ENCODE data around the gene SLC28A1. TPM values are rescaled to one million over a fixed set of nuclear protein-coding genes. Genes with fewer than 3 reads are reported as not detected.
"Not testable (repeated sequence)": the region's sequence is repeated elsewhere in the genome, so short reads cannot be mapped to it uniquely, and the experiment has no call there.

Gene SLC28A1
- total RNA-seq, 1 experiment from 2014 or later, result 1.1 TPM

- Histone ChIP-seq H3K79me2 (ENCODE audit: low read length) (peaks cover 66% of the 10 kb centered on the region), H3K4me2 (ENCODE audit: low read length) (peak overlapping the region; percentile 81), H3K27me3 (ENCODE audit: low read length) (no peaks in the 10 kb centered on the region), H3K9me3 (ENCODE audit: low read length) (no peaks in the 10 kb centered on the region), H3K27ac (ENCODE audit: low read length) (peak overlapping the region; percentile 87; the same call in 1 of the 2 replicates), H3F3A (ENCODE audit: low read length, unreplicated experiment) (no peaks in the 10 kb centered on the region), H3K4me1 (ENCODE audit: insufficient read depth, low read length) (peaks cover 26% of the 10 kb centered on the region), H3K4me3 (ENCODE audit: low read length) (peak overlapping the region; percentile 92), H2AFZ (ENCODE audit: low read length) (no peak overlapping the region), H3K36me3 (ENCODE audit: low read depth, low read length) (no peaks in the 10 kb centered on the region), H3K9me2 (replicated peaks; ENCODE audit: low read length) (no peaks in the 10 kb centered on the region), H4K20me1 (ENCODE audit: low read length) (peaks cover 36% of the 10 kb centered on the region), H3K9ac (ENCODE audit: low read length) (peak overlapping the region; percentile 87)
- no peak for ATAC-seq
- POLR2A ChIA-PET (ENCODE audit: unreplicated experiment), result no interaction called here
- CTCF ChIA-PET, result no interaction called here
- no peak for DNase-seq
- no TSS peak for BruUV-seq (replicated peaks)
- TF ChIP-seq EZH2 (IDR thresholded peaks at IDR 0.05; ENCODE audit: low read length, unreplicated experiment) (no peak), CTCF (conservative IDR thresholded peaks at IDR 0.05; ENCODE audit: low read depth, low read length) (no peak), EZH2phosphoT487 (IDR thresholded peaks at IDR 0.05; ENCODE audit: borderline replicate concordance, low read length) (no peak)
- intact Hi-C loops (cut with micrococcal nuclease), result loop anchor here (1.0 kb wide), 1 partner anchor 61 kb away; no protein-coding TSS in a partner anchor
Observed at GRCh38 chr15:84983294-84983693, 98.8 kb downstream of the SLC28A1 start.

- BruUV-seq (replicated peaks), result no TSS peak
- Histone ChIP-seq H3K79me2 (ENCODE audit: low read length) (peaks cover 70% of the 10 kb centered on the region), H3K4me1 (ENCODE audit: insufficient read depth, low read length) (peaks cover 26% of the 10 kb centered on the region), H3K4me3 (ENCODE audit: low read length) (peak overlapping the region; percentile 92), H3K9ac (ENCODE audit: low read length) (peak overlapping the region; percentile 87), H3K9me2 (replicated peaks; ENCODE audit: low read length) (no peaks in the 10 kb centered on the region), H4K20me1 (ENCODE audit: low read length) (peaks cover 39% of the 10 kb centered on the region), H3K27ac (ENCODE audit: low read length) (no peak overlapping the region), H3K36me3 (ENCODE audit: low read depth, low read length) (no peaks in the 10 kb centered on the region), H2AFZ (ENCODE audit: low read length) (no peak overlapping the region), H3K4me2 (ENCODE audit: low read length) (peak overlapping the region; percentile 81), H3F3A (ENCODE audit: low read length, unreplicated experiment) (no peaks in the 10 kb centered on the region), H3K9me3 (ENCODE audit: low read length) (no peaks in the 10 kb centered on the region), H3K27me3 (ENCODE audit: low read length) (no peaks in the 10 kb centered on the region)
- TF ChIP-seq CTCF (conservative IDR thresholded peaks at IDR 0.05; ENCODE audit: low read depth, low read length) (no peak), EZH2 (IDR thresholded peaks at IDR 0.05; ENCODE audit: low read length, unreplicated experiment) (no peak), EZH2phosphoT487 (IDR thresholded peaks at IDR 0.05; ENCODE audit: borderline replicate concordance, low read length) (no peak)
- intact Hi-C loops (cut with micrococcal nuclease), result loop anchor here (1.0 kb wide), 1 partner anchor 61 kb away; no protein-coding TSS in a partner anchor
- DNase-seq, result no peak
- ChIA-PET CTCF (no interaction called here), POLR2A (ENCODE audit: unreplicated experiment) (no interaction called here)
- no peak for ATAC-seq
Observed at GRCh38 chr15:84983711-84984110, 99.2 kb downstream of the SLC28A1 start.

GRCh38 chr15:84985158-84985557 lies 100.7 kb downstream of the SLC28A1 start:
- Histone ChIP-seq H3K36me3 (ENCODE audit: low read depth, low read length) (no peaks in the 10 kb centered on the region), H3K4me3 (ENCODE audit: low read length) (peak overlapping the region; percentile 92; the same call in 1 of the 2 replicates), H3K9ac (ENCODE audit: low read length) (no peak overlapping the region), H4K20me1 (ENCODE audit: low read length) (peaks cover 40% of the 10 kb centered on the region), H2AFZ (ENCODE audit: low read length) (no peak overlapping the region), H3K4me1 (ENCODE audit: insufficient read depth, low read length) (peaks cover 19% of the 10 kb centered on the region), H3K9me3 (ENCODE audit: low read length) (no peaks in the 10 kb centered on the region), H3K4me2 (ENCODE audit: low read length) (peak overlapping the region; percentile 81), H3F3A (ENCODE audit: low read length, unreplicated experiment) (no peaks in the 10 kb centered on the region), H3K9me2 (replicated peaks; ENCODE audit: low read length) (no peaks in the 10 kb centered on the region), H3K27ac (ENCODE audit: low read length) (no peak overlapping the region), H3K79me2 (ENCODE audit: low read length) (peaks cover 85% of the 10 kb centered on the region), H3K27me3 (ENCODE audit: low read length) (no peaks in the 10 kb centered on the region)
- ChIA-PET POLR2A (ENCODE audit: unreplicated experiment) (no interaction called here), CTCF (no interaction called here)
- no peak for TF ChIP-seq EZH2 (IDR thresholded peaks at IDR 0.05; ENCODE audit: low read length, unreplicated experiment)
- TF ChIP-seq EZH2phosphoT487 (IDR thresholded peaks at IDR 0.05; ENCODE audit: borderline replicate concordance, low read length), result no peak
- no peak for TF ChIP-seq CTCF (conservative IDR thresholded peaks at IDR 0.05; ENCODE audit: low read depth, low read length)
- DNase-seq (no peak), ATAC-seq (no peak)
- intact Hi-C loops (cut with micrococcal nuclease), result no loop called here
- no TSS peak for BruUV-seq (replicated peaks)

GRCh38 chr15:84987351-84987750 lies 102.9 kb downstream of the SLC28A1 start:
- H3K27me3 ChIP-seq (ENCODE audit: low read length); H3K9me3 ChIP-seq (ENCODE audit: low read length); H3K36me3 ChIP-seq (ENCODE audit: low read depth, low read length); H3F3A ChIP-seq (ENCODE audit: low read length, unreplicated experiment); H3K4me3 ChIP-seq (ENCODE audit: low read length); H3K4me2 ChIP-seq (ENCODE audit: low read length); H3K9me2 ChIP-seq (replicated peaks; ENCODE audit: low read length); H3K27ac ChIP-seq (ENCODE audit: low read length); ATAC-seq; intact Hi-C loops (cut with micrococcal nuclease); BruUV-seq (replicated peaks); POLR2A ChIA-PET (ENCODE audit: unreplicated experiment); DNase-seq; CTCF ChIA-PET; H2AFZ ChIP-seq (ENCODE audit: low read length); H3K9ac ChIP-seq (ENCODE audit: low read length): not testable (repeated sequence)
- H3K4me1 ChIP-seq (ENCODE audit: insufficient read depth, low read length), result peaks cover 30% of the 10 kb centered on the region
- H3K79me2 ChIP-seq (ENCODE audit: low read length), result peaks cover 99% of the 10 kb centered on the region
- peaks cover 40% of the 10 kb centered on the region for H4K20me1 ChIP-seq (ENCODE audit: low read length)
